GM12872 (cell line): ENCODE results near the gene MLIP.

Source experiments
- CTCF ChIP-seq: IDR thresholded peaks from 3 replicates; pipeline ENCODE4 v1.5.1; 2011; ENCODE audit warnings: low read depth, mild to moderate bottlenecking, low read length, moderate library complexity; ENCODE audit not compliant: insufficient read depth

MLIP gene

GRCh38 chr6:54299542-54300269, 188.5 kb downstream of the MLIP start:
- TF ChIP-seq CTCF, result no peak

GRCh38 chr6:54301770-54302169, 190.5 kb downstream of the MLIP start:
- no peak for TF ChIP-seq CTCF

GRCh38 chr6:54307439-54307910, 196.2 kb downstream of the MLIP start:
- no peak for TF ChIP-seq CTCF

GRCh38 chr6:54308289-54308985, 197.2 kb downstream of the MLIP start, which contains the start of gene TINAG:
Gene TINAG (plus strand): TSS chr6:54308441. CDS start chr6:54308551, 110 bp downstream.
- no peak for TF ChIP-seq CTCF

- no peak for TF ChIP-seq CTCF
These were observed 197.7 kb downstream of the MLIP start for GRCh38 chr6:54308986-54309315.

- no peak for TF ChIP-seq CTCF
These were observed 199.3 kb downstream of the MLIP start for GRCh38 chr6:54310377-54311152.

GRCh38 chr6:54315656-54316055, 204.4 kb downstream of the MLIP start:
- TF ChIP-seq CTCF, result no peak
